OCI-LY1 (cell line): ENCODE results near the gene NCSTN.

Experiments used
- H2AFZ ChIP-seq: fragments of 200-600 bp; sonication (generic), shearing (Covaris generic); 2 replicates; pipeline ENCODE4 v1.6.0; 2014; ENCODE audit warnings: antibody characterized with exemption, mild to moderate bottlenecking, low read length
- H3F3A ChIP-seq: fragments of 200-600 bp; sonication (generic), shearing (Covaris generic); 2 replicates; pipeline ENCODE4 v1.6.0; 2014; ENCODE audit warnings: mild to moderate bottlenecking, antibody characterized with exemption, low read length, moderate library complexity; ENCODE audit not compliant: insufficient read depth
- H3K27ac ChIP-seq: fragments of 200-600 bp; sonication (generic); 2 replicates; pipeline ENCODE4 v1.5.1; 2014; ENCODE audit warnings: low read length, mixed run types, mild to moderate bottlenecking, low read depth; ENCODE audit not compliant: poor library complexity, severe bottlenecking
- H3K27me3 ChIP-seq: fragments of 200-600 bp; sonication (generic); 2 replicates; pipeline ENCODE4 v1.6.0; 2014; ENCODE audit warnings: antibody characterized with exemption, mild to moderate bottlenecking, low read length, moderate library complexity; ENCODE audit not compliant: insufficient read depth
- H3K36me3 ChIP-seq: fragments of 200-600 bp; sonication (generic); 2 replicates; pipeline ENCODE4 v1.6.1; 2014; ENCODE audit warnings: mild to moderate bottlenecking, antibody characterized with exemption, low read length, moderate library complexity, mixed read lengths; ENCODE audit not compliant: insufficient read depth
- H3K4me1 ChIP-seq: fragments of 200-600 bp; sonication (generic); 2 replicates; pipeline ENCODE4 v1.5.1; 2014; ENCODE audit warnings: mild to moderate bottlenecking, low read length, moderate library complexity; ENCODE audit not compliant: insufficient read depth, severe bottlenecking
- H3K4me2 ChIP-seq: fragments of 200-600 bp; sonication (generic), shearing (Covaris generic); 2 replicates; pipeline ENCODE4 v1.6.1; 2014; ENCODE audit warnings: low read length
- H3K4me3 ChIP-seq: fragments of 200-600 bp; sonication (generic); 2 replicates; pipeline ENCODE4 v1.5.1; 2014; ENCODE audit warnings: low read length, low read depth, mild to moderate bottlenecking, mixed read lengths; ENCODE audit not compliant: poor library complexity, severe bottlenecking
- H3K79me2 ChIP-seq: fragments of 200-600 bp; shearing (Covaris generic); 2 replicates; pipeline ENCODE4 v1.6.1; 2016; ENCODE audit warnings: mixed run types, low read length, mixed read lengths; ENCODE audit not compliant: insufficient read depth
- H3K9ac ChIP-seq: fragments of 200-600 bp; sonication (generic), shearing (Covaris generic); 2 replicates; pipeline ENCODE4 v1.6.1; 2014; ENCODE audit warnings: mild to moderate bottlenecking, low read length, mixed read lengths
- H3K9me2 ChIP-seq: fragments of 200-600 bp; sonication (generic), shearing (Covaris generic); 2 replicates; pipeline ENCODE4 v1.6.1; 2014; ENCODE audit warnings: low read depth, mild to moderate bottlenecking, low read length, mixed read lengths
- H3K9me3 ChIP-seq: fragments of 200-600 bp; shearing (Covaris generic); 2 replicates; pipeline ENCODE4 v1.6.1; 2014; ENCODE audit warnings: low read length, mixed read lengths
- H4K20me1 ChIP-seq: fragments of 200-600 bp; sonication (generic), shearing (Covaris generic); 2 replicates; pipeline ENCODE4 v1.6.0; 2016; ENCODE audit warnings: mild to moderate bottlenecking, low read length; ENCODE audit not compliant: insufficient read depth
- EZH2 ChIP-seq: fragments of 200-600 bp; sonication (generic), shearing (Covaris generic); IDR thresholded peaks from 2 replicates; pipeline ENCODE4 v1.8.0; 2017; ENCODE audit warnings: borderline replicate concordance, mixed run types, mild to moderate bottlenecking, antibody characterized with exemption, low read length, moderate library complexity, mixed read lengths
- TF ChIP-seq, protein P1 (sequence below): fragments of 200-600 bp; sonication (generic), shearing (Covaris generic); IDR thresholded peaks from 2 replicates; pipeline ENCODE4 v1.5.1; 2017; ENCODE audit warnings: mild to moderate bottlenecking, antibody characterized with exemption, low read length, moderate library complexity, mixed read lengths

Gene NCSTN

DNA sequence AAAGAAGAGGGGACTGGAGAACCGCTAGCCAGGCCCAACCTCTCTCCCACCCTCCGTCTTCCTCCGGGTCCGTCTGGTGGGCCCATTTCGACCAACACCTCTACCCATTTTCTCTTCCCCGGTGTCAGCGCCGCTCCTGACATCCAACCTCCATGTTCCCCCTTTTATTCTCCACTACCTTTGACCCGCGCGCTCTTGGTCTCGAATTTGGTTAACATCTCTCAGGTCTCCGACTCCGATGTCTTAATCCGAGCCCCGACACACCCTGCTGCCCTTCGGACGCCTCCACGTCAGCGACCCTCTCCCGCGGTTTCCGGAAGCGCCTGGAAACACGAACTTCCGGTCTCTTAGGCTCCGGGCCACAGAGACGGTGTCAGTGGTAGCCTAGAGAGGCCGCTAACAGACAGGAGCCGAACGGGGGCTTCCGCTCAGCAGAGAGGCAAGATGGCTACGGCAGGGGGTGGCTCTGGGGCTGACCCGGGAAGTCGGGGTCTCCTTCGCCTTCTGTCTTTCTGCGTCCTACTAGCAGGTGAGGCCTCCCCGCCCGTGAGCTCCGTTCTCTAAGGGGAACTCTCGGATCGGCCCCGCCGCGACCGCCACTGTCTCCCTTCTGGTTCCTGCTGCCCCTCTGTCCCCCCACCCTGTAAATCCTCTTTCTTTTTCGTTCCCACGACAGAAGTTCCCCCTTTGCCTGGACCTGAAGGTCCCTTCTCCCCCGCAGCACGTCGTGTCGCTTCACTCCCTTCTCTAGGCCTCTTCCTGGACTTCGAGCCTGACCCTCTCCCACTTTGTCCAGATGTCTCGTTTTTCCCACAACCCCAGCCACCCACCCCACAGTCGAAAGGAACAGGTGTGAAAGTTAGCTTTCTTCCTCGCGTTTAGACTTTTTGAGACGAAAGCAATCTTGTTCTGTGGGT, at the start of gene NCSTN, which contains the start of gene COPA:
NCSTN (plus strand) TSS at position 431 of the 917 bp plus-strand sequence; CDS start at position 445, 14 bp downstream.
COPA (minus strand) TSS at position 298 of the 917 bp plus-strand sequence; CDS start at position 218, 80 bp downstream.
- H2AFZ ChIP-seq: no peak within 1 kb of the TSS
- no peak for TF ChIP-seq EZH2
- TF ChIP-seq, protein P1, sequence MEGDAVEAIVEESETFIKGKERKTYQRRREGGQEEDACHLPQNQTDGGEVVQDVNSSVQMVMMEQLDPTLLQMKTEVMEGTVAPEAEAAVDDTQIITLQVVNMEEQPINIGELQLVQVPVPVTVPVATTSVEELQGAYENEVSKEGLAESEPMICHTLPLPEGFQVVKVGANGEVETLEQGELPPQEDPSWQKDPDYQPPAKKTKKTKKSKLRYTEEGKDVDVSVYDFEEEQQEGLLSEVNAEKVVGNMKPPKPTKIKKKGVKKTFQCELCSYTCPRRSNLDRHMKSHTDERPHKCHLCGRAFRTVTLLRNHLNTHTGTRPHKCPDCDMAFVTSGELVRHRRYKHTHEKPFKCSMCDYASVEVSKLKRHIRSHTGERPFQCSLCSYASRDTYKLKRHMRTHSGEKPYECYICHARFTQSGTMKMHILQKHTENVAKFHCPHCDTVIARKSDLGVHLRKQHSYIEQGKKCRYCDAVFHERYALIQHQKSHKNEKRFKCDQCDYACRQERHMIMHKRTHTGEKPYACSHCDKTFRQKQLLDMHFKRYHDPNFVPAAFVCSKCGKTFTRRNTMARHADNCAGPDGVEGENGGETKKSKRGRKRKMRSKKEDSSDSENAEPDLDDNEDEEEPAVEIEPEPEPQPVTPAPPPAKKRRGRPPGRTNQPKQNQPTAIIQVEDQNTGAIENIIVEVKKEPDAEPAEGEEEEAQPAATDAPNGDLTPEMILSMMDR: no peak
- H3K4me3 ChIP-seq: peak within 1 kb of the TSS; percentile 98
- peaks cover 44% of the 10 kb centered on the region for H3K4me1 ChIP-seq
- H3K9me3 ChIP-seq: no peaks in the 10 kb centered on the region
- no peaks in the 10 kb centered on the region for H3F3A ChIP-seq
- H4K20me1 ChIP-seq: 0 out of 2 replicates have a peak, but pooled peaks cover 3% of the 10 kb centered on the region
- H3K4me2 ChIP-seq: peak within 1 kb of the TSS; percentile 84
- no peaks in the 10 kb centered on the region for H3K27me3 ChIP-seq
- peaks cover 45% of the 10 kb centered on the region for H3K79me2 ChIP-seq
- H3K9me2 ChIP-seq: no peaks in the 10 kb centered on the region
- peaks cover 49% of the 10 kb centered on the region for H3K36me3 ChIP-seq
- peak within 1 kb of the TSS; percentile 25 for H3K27ac ChIP-seq
- peak within 1 kb of the TSS; percentile 96 for H3K9ac ChIP-seq

DNA sequence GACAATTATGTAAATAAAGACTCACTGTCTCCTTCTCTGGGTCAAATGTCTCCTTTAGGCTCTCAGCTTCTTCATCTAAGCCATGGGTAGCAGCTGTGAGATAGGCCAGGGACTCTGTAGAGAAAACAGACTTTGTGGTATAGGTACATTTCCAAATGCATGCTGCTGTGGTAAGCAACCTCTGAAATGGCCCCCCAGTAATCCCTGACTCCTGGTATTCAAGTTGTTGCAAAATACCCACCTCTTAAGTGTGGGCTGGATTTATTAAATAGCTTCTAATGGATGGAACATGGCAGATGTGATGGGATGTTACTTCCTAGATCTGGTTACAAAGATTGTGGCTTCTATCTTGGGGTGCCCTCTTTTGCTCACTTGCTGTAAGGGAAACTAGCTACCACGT, 47.1 kb upstream of the NCSTN start:
- no peaks in the 10 kb centered on the region for H3K79me2 ChIP-seq
- no peak overlapping the region for H3K4me3 ChIP-seq
- H2AFZ ChIP-seq: no peak overlapping the region
- no peaks in the 10 kb centered on the region for H4K20me1 ChIP-seq
- no peaks in the 10 kb centered on the region for H3K27me3 ChIP-seq
- no peak overlapping the region for H3K9ac ChIP-seq
- no peaks in the 10 kb centered on the region for H3K4me1 ChIP-seq
- no peak for TF ChIP-seq EZH2
- TF ChIP-seq, protein P1: no peak
- no peak overlapping the region for H3K27ac ChIP-seq
- peaks cover 94% of the 10 kb centered on the region for H3K36me3 ChIP-seq
- H3K9me3 ChIP-seq: no peaks in the 10 kb centered on the region
- no peak overlapping the region for H3K4me2 ChIP-seq
- H3F3A ChIP-seq: no peaks in the 10 kb centered on the region
- H3K9me2 ChIP-seq: no peaks in the 10 kb centered on the region

- no peaks in the 10 kb centered on the region for H3K9me2 ChIP-seq
- no peaks in the 10 kb centered on the region for H4K20me1 ChIP-seq
- H3K36me3 ChIP-seq: peaks cover 84% of the 10 kb centered on the region
- no peak overlapping the region for H3K27ac ChIP-seq
- no peaks in the 10 kb centered on the region for H3K79me2 ChIP-seq
- H3K4me2 ChIP-seq: no peak overlapping the region
- no peaks in the 10 kb centered on the region for H3K9me3 ChIP-seq
- no peaks in the 10 kb centered on the region for H3K27me3 ChIP-seq
- H3F3A ChIP-seq: no peaks in the 10 kb centered on the region
- TF ChIP-seq, protein P1: no peak
- TF ChIP-seq EZH2: no peak
- no peak overlapping the region for H2AFZ ChIP-seq
- no peak overlapping the region for H3K9ac ChIP-seq
- H3K4me1 ChIP-seq: no peaks in the 10 kb centered on the region
- no peak overlapping the region for H3K4me3 ChIP-seq
These were observed 43.0 kb upstream of the NCSTN start for GRCh38 chr1:160300173-160300572.
